GM19328 (cell line): ENCODE data around the gene XPO5.
"Not testable (repeated sequence)": the region's sequence is repeated elsewhere in the genome, so short reads cannot be mapped to it uniquely, and the experiment has no call there.

Source experiments
- ATAC-seq: cut with Tn5 transposase; IDR thresholded peaks from one replicate; pipeline ENCODE4 v1.9.1; 2021; ENCODE audit warnings: mild to moderate bottlenecking, moderate library complexity; ENCODE audit not compliant: unreplicated experiment

XPO5 gene

GRCh38 chr6:43575772-43576551 lies at the start of gene XPO5, which contains the start of gene POLH:
Gene XPO5, minus strand, starts transcription at chr6:43576038. Its CDS starts 174 bp downstream, at chr6:43575864.
Gene POLH, plus strand, starts transcription at chr6:43576185. Its CDS starts 6,135 bp downstream, at chr6:43582320.
- ATAC-seq, result peak; percentile 87

- no peak for ATAC-seq
These were observed 49.7 kb upstream of the XPO5 start for GRCh38 chr6:43625393-43625992.

GRCh38 chr6:43624786-43625288 lies 49.0 kb upstream of the XPO5 start:
- no peak for ATAC-seq

- ATAC-seq, result no peak
These were observed 48.3 kb upstream of the XPO5 start for GRCh38 chr6:43623880-43624785.

- no peak for ATAC-seq
These were observed 46.7 kb upstream of the XPO5 start for GRCh38 chr6:43622541-43622940.

- ATAC-seq, result no peak
These were observed 46.0 kb upstream of the XPO5 start for GRCh38 chr6:43621836-43622180.

GRCh38 chr6:43621078-43621835 lies 45.4 kb upstream of the XPO5 start:
- no peak for ATAC-seq

- ATAC-seq, result no peak
These were observed 41.1 kb upstream of the XPO5 start for GRCh38 chr6:43616725-43617472.

- no peak for ATAC-seq
These were observed 38.5 kb upstream of the XPO5 start for GRCh38 chr6:43614396-43614730.

GRCh38 chr6:43613721-43614395 lies 38.0 kb upstream of the XPO5 start:
- no peak for ATAC-seq

- no peak for ATAC-seq
These were observed 34.6 kb upstream of the XPO5 start for GRCh38 chr6:43610431-43610830.

GRCh38 chr6:43609402-43609801 lies 33.6 kb upstream of the XPO5 start:
- ATAC-seq, result no peak

- no peak for ATAC-seq
These were observed 33.0 kb upstream of the XPO5 start for GRCh38 chr6:43608807-43609206.

GRCh38 chr6:43608310-43608763 lies 32.5 kb upstream of the XPO5 start:
- no peak for ATAC-seq

- ATAC-seq, result no peak
These were observed 30.2 kb upstream of the XPO5 start for GRCh38 chr6:43606019-43606418.

- no peak for ATAC-seq
These were observed 28.3 kb upstream of the XPO5 start for GRCh38 chr6:43604174-43604573.

- ATAC-seq, result no peak
These were observed 24.8 kb upstream of the XPO5 start for GRCh38 chr6:43600595-43600994.

GRCh38 chr6:43593938-43594337 lies 18.1 kb upstream of the XPO5 start:
- ATAC-seq, result no peak

GRCh38 chr6:43589564-43589963 lies 13.7 kb upstream of the XPO5 start:
- ATAC-seq, result not testable (repeated sequence)
